GM19035 (cell line): Measurements from ENCODE around the gene C1orf56.
A peak's percentile ranks its signal among the peaks of the same experiment; 100 is the strongest.
"Not testable (repeated sequence)": the region's sequence is repeated elsewhere in the genome, so short reads cannot be mapped to it uniquely, and the experiment has no call there.

ENCODE experiments used
- ATAC-seq: cut with Tn5 transposase; IDR thresholded peaks from one replicate; pipeline ENCODE4 v1.9.1; 2021; ENCODE audit not compliant: unreplicated experiment

Gene C1orf56

DNA sequence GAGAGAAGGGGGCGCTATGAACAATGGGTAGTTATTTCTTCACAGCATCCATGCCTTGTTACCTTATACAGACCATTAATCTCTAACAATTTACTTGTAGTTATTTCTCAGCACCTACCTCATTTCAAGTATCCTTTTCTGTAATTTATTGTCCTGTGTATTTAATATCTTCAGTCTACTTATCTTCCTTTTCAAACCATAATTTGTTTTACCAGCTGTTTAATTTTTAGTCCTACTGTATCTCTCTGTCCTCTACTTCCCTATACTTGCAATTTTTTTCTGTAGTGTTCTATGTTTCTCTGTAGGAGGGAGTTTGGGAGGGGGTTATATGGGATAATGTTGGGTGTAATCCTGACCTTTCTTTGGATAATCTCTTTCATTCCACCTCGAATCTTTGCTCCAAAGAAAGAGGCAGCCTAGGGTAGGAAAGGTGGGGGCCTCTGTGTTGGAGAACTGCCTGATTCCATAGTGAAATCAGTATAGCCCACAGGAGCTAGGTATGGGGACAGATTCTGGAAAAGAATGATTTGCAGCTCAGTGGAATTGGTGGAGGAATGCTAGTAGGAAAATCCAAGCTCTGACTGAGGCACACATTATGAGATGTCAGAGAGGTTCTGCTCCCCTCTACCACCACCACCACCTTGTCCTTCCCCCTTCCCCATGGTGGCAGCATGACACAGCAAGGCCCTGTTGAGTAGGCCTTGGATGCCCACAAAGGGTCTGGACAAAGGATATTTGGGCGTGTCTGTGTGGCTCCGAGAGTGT is 13.3 kb downstream of the C1orf56 start:
- ATAC-seq: no peak

GRCh38 chr1:151061704-151062103 is 14.2 kb downstream of the C1orf56 start:
- no peak for ATAC-seq

DNA sequence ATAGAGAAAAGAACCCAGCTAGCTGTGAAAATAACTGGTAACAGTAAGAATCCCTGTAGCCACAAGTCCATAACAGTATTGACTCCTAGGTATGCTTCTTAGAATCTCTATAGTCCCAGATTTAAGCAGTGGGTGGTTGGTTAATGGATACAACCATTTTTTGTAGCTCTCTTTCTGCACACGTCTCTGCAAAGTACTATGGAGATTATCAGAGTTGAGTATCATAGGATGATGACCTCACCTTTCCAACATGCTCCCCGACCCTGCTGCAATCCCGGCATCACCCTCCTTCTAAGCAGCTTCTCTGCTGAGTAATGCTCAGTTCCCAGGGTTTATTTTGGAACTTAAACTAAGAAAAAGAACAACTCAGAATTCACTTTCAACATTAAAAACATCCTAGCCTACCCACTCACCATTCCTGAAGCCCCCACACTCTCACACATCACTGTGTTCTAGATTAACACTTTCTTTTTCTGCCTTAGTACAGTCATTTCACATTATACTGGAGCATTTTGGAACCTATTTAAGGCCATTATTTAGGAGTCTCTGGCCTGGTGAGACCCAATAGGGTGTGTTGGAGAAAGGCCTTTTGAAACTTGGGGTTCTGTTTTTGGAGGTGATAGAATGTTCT is 15.3 kb downstream of the C1orf56 start:
- no peak for ATAC-seq

- ATAC-seq: no peak
Observed at GRCh38 chr1:151065089-151065645, 17.6 kb downstream of the C1orf56 start.

DNA sequence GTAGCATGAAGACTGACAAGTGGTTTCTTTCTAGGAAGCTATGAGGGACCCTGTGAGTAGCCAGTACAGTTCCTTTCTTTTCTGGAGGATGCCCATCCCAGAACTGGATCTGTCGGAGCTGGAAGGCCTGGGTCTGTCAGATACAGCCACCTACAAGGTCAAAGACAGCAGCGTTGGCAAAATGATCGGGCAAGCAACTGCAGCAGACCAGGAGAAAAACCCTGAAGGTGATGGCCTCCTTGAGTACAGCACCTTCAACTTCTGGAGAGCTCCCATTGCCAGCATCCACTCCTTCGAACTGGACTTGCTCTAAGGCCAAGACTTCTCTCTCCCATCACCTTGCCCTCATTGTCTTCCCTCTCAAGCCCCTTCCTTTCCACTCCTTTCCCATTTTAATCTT is 19.6 kb downstream of the C1orf56 start:
- no peak for ATAC-seq

DNA sequence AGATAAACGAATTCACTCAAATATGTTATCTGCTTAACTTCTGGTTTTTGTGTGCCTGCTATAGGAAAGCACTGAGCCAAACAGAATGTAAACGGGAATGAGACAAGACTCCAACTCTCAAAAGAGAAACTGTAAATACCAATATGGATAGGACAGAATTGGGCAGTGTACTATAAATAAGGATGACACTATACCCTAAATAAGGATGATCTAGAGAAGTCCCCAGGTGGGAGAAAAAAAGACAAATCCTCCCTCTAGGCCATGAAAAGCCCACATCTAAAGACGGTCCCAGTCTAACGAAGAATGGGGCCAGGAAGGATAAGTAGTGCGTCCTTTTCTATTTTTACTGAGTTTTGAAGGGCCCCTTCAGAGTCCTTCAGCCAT is 21.5 kb downstream of the C1orf56 start:
- ATAC-seq: no peak

GRCh38 chr1:151070474-151071276 is 23.1 kb downstream of the C1orf56 start, which contains the start of gene GABPB2:
Gene GABPB2 (plus strand): TSS chr1:151070761. CDS start chr1:151088190, 17,429 bp downstream.
- peak; percentile 72 for ATAC-seq

- ATAC-seq: no peak
Observed at GRCh38 chr1:151072224-151072623, 24.7 kb downstream of the C1orf56 start.

- no peak for ATAC-seq
Observed at GRCh38 chr1:151085953-151086559, 38.5 kb downstream of the C1orf56 start.

DNA sequence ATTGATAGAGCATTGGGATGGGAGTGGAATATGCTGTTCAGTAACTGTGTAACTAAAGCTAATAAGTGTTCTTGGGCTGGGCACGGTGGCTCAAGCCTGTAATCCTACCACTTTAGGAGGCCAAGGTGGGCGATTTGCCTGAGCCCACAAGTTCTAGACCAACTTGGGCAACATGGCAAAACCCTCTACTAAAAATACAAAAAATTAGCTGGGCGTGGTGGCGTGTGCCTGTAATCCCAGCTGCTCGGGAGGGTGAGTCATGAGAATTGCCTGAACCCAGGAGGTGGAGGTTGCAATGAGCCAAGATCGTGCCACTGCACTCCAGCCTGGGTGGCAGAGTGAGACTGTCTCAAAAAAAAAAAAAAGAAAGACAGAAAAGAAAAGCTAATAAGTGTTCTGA is 49.9 kb downstream of the C1orf56 start:
- not testable (repeated sequence) for ATAC-seq

- no peak for ATAC-seq
Observed at GRCh38 chr1:151098126-151098525, 50.6 kb downstream of the C1orf56 start.
